ENCODE data around the gene DHX30.

DNA sequence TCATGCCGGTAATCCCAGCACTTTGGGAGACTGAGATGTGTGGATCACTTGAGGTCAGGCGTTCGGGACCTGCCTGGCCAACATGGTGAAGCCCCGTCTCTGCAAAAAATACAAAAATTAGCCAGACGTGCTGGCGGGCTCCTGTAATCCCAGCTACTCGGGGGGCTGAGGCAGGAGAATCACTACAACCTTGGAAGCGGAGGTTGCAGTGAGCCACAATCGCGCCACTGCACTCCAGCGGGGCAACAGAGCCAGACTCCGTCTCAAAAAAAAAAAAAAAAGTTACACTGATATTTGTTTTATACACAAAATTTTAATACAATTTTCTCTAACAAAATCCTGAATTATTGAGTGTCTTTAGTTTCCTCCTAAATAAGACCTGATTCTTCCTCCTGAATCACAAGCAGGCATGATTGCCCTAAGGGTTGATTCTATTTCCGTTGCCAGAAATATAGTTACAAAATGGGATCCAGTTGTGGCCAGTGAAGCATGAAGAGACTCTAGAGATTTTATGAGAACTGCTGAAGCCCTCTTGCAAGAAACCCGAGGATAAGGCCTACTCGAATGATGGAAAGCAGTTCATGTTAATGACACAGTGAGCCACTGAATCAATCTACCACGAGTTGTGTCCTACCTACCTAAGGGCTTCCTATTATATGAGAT lies 11.6 kb upstream of the DHX30 start:
- TF ChIP-seq POLR2A (IDR thresholded peaks at IDR 0.05) (no peak), POLR2AphosphoS5 (IDR thresholded peaks at IDR 0.05) (no peak), EP300 (IDR thresholded peaks at IDR 0.05) (no peak)
- TF ChIP-seq, protein P1, sequence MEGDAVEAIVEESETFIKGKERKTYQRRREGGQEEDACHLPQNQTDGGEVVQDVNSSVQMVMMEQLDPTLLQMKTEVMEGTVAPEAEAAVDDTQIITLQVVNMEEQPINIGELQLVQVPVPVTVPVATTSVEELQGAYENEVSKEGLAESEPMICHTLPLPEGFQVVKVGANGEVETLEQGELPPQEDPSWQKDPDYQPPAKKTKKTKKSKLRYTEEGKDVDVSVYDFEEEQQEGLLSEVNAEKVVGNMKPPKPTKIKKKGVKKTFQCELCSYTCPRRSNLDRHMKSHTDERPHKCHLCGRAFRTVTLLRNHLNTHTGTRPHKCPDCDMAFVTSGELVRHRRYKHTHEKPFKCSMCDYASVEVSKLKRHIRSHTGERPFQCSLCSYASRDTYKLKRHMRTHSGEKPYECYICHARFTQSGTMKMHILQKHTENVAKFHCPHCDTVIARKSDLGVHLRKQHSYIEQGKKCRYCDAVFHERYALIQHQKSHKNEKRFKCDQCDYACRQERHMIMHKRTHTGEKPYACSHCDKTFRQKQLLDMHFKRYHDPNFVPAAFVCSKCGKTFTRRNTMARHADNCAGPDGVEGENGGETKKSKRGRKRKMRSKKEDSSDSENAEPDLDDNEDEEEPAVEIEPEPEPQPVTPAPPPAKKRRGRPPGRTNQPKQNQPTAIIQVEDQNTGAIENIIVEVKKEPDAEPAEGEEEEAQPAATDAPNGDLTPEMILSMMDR (IDR thresholded peaks at IDR 0.05): no peak
